Thyroid gland (tissue), 4 donors: ENCODE results near the gene CAPN13. TPM values are rescaled to one million over a fixed set of nuclear protein-coding genes. Genes with fewer than 3 reads are reported as not detected.

Experiments used
- DNase-seq, 2 donors: peaks; one replicate each; pipeline ENCODE4 v3.0.0-alpha.2; 2019
- H3K27ac ChIP-seq, 3 donors: fragments of 200-600 bp; sonication (generic); 1 replicate in 2 of 3; 2 replicates in 1 of 3; pipeline ENCODE4 v1.5.1; 2016 to 2019; ENCODE audit warnings: mild to moderate bottlenecking in 1 of 3, moderate library complexity in 1 of 3
- H3K27me3 ChIP-seq: fragments of 200-600 bp; sonication (generic); one replicate; pipeline ENCODE4 v1.5.1; 2019
- H3K36me3 ChIP-seq, 2 donors: fragments of 200-600 bp; sonication (generic); one replicate each; pipeline ENCODE4 v1.5.1; 2016 to 2019
- H3K4me1 ChIP-seq, 2 donors: fragments of 200-600 bp; sonication (generic); one replicate each; pipeline ENCODE4 v1.5.1; 2017 to 2019
- H3K4me3 ChIP-seq, 3 donors: fragments of 200-600 bp; sonication (generic); replicated peaks in 1 of 3; 1 replicate in 2 of 3; 2 replicates in 1 of 3; pipeline ENCODE4 v1.5.1; 2016; ENCODE audit warnings: mild to moderate bottlenecking in 1 of 3
- H3K9me3 ChIP-seq: fragments of 200-600 bp; sonication (generic); one replicate; pipeline ENCODE4 v1.5.1; 2017
- CTCF ChIP-seq, 6 experiments: fragments of 200-600 bp in 3 of 6; fragments of 450-650 bp in 3 of 6; sonication (generic) in 3 of 6; IDR thresholded peaks; one replicate each; pipeline ENCODE4 v1.5.1; 2016 to 2019; ENCODE audit warnings: antibody characterized with exemption in 6 of 6, mild to moderate bottlenecking in 2 of 6, inconsistent platforms in 1 of 6, moderate library complexity in 1 of 6
- POLR2A ChIP-seq, 2 donors: fragments of 450-650 bp; IDR thresholded peaks; one replicate each; pipeline ENCODE4 v1.6.1; 2017; ENCODE audit warnings: antibody characterized with exemption in 2 of 2, mild to moderate bottlenecking in 2 of 2, moderate library complexity in 1 of 2
- WGBS, 2 donors: methylation state at CpG; one replicate each; pipeline ENCODE4 v1.1.5; 2017; 5-methylcytosine and 5-hydroxymethylcytosine counted together
- intact Hi-C: fragments of 100-400 bp; cut with DNase I; formaldehyde crosslinking; loops from one replicate; pipeline ENCODE4 v1.15.1; 2023
- total RNA-seq, 4 donors: library from RNA; depleted of rRNA; stranded (reverse); fragments of >200 nt; gene quantifications; one replicate each; pipeline ENCODE4 v1.2.3, GENCODE V29; 2016

The CAPN13 gene
- total RNA-seq, 4 donors from 2014 or later, result 3.0 TPM; not detected in 3

- Histone ChIP-seq H3K4me1 (no peaks in the 10 kb centered on the region), H3K9me3 (no peaks in the 10 kb centered on the region), H3K4me3 (no peak overlapping the region), H3K27ac (no peak overlapping the region), H3K36me3 (no peaks in the 10 kb centered on the region), H3K27me3 (no peaks in the 10 kb centered on the region)
- no peak for DNase-seq
- WGBS, 2 donors, result 70 to 81% methylated on average over 1 of the region's 1 CpG
- TF ChIP-seq POLR2A (IDR thresholded peaks at IDR 0.05) (no peak), CTCF (IDR thresholded peaks at IDR 0.05) (no peak)
- intact Hi-C loops, result no loop called here
These were observed 25.8 kb downstream of the CAPN13 start for GRCh38 chr2:30781451-30781850.

GRCh38 chr2:30780776-30781330 is 26.4 kb downstream of the CAPN13 start:
- no peak for DNase-seq

GRCh38 chr2:30778611-30779010 is 28.6 kb downstream of the CAPN13 start:
- TF ChIP-seq POLR2A (IDR thresholded peaks at IDR 0.05), result no peak
- TF ChIP-seq CTCF (IDR thresholded peaks at IDR 0.05), result no peak
- no peaks in the 10 kb centered on the region for H3K9me3 ChIP-seq
- H3K27me3 ChIP-seq, result no peaks in the 10 kb centered on the region
- H3K27ac ChIP-seq, result no peak overlapping the region
- no peaks in the 10 kb centered on the region for H3K36me3 ChIP-seq
- intact Hi-C loops, result no loop called here
- H3K4me1 ChIP-seq, result no peaks in the 10 kb centered on the region
- no peak for DNase-seq
- whole genome bisulfite sequencing, 2 donors, result 91 to 92% methylated on average over 11 of the region's 11 CpGs
- no peak overlapping the region for H3K4me3 ChIP-seq

More at GRCh38 chr2:30780776-30781330, 26.4 kb downstream of the CAPN13 start:
- Histone ChIP-seq H3K4me1 (no peaks in the 10 kb centered on the region), H3K27ac (no peak overlapping the region), H3K4me3 (no peak overlapping the region), H3K27me3 (no peaks in the 10 kb centered on the region), H3K9me3 (no peaks in the 10 kb centered on the region), H3K36me3 (no peaks in the 10 kb centered on the region)
- TF ChIP-seq CTCF (IDR thresholded peaks at IDR 0.05) (no peak), POLR2A (IDR thresholded peaks at IDR 0.05) (no peak)
- intact Hi-C loops, result no loop called here
- WGBS, 2 donors, result 86 to 87% methylated on average over 5 of the region's 5 CpGs

GRCh38 chr2:30777661-30778505 is 29.4 kb downstream of the CAPN13 start:
- Histone ChIP-seq H3K27me3 (no peaks in the 10 kb centered on the region), H3K4me1 (no peaks in the 10 kb centered on the region), H3K36me3 (no peaks in the 10 kb centered on the region), H3K9me3 (no peaks in the 10 kb centered on the region), H3K4me3 (no peak overlapping the region), H3K27ac (no peak overlapping the region)
- intact Hi-C loops, result no loop called here
- DNase-seq, result no peak
- WGBS, 2 donors, result 85 to 88% methylated on average over 12 of the region's 12 CpGs
- TF ChIP-seq CTCF (IDR thresholded peaks at IDR 0.05) (no peak), POLR2A (IDR thresholded peaks at IDR 0.05) (no peak)
